GM12878 (cell line): ENCODE data around the gene IL20RA. TPM values are rescaled to one million over a fixed set of nuclear protein-coding genes. Genes with fewer than 3 reads are reported as not detected.
A peak's percentile ranks its signal among the peaks of the same experiment; 100 is the strongest.

ENCODE experiments used
- ATAC-seq: fragments of 200-7000 bp; cut with Tn5 transposase; 3 replicates; pipeline ENCODE4 v1.9.1; 2020; ENCODE audit warnings: mild to moderate bottlenecking, moderate library complexity
- BruUV-seq: library from RNA; stranded (reverse); fragments of 400-500 nt; replicated peaks from 2 replicates; lab custom pipeline; 2021; lab: Mats Ljungman, UMichigan
- CTCF ChIA-PET: fragments of 300-600 bp; sonication (Branson Sonifier 250); formaldehyde crosslinking; extraction: SDS; loops from one replicate; lab custom pipeline; 2021; ENCODE audit warnings: inconsistent platforms; lab: Yijun Ruan, JAX
- POLR2A ChIA-PET: fragments of 350-600 bp; formaldehyde crosslinking; extraction: SDS; loops from one replicate; lab custom pipeline; 2021; ENCODE audit warnings: inconsistent platforms; lab: Charles Lee
- RAD21 ChIA-PET: fragments of 300-600 bp; sonication (Branson Sonifier 250); formaldehyde crosslinking; loops from one replicate; lab custom pipeline; 2023; ENCODE audit warnings: antibody characterized with exemption; ENCODE audit not compliant: unreplicated experiment; lab: Charles Lee
- SMC1A ChIA-PET: fragments of 300-600 bp; sonication (Branson Sonifier 250); formaldehyde crosslinking; loops from one replicate; lab custom pipeline; 2023; ENCODE audit not compliant: unreplicated experiment, uncharacterized antibody; lab: Charles Lee
- DNase-seq: peaks from one replicate; pipeline ENCODE4 v3.0.0-alpha.2; 2011; ENCODE audit warnings: low read depth, low spot score
- FAIRE-seq: peaks from 3 replicates; lab custom pipeline; 2011; peaks lifted over from hg19 to GRCh38; lab: Jason Lieb, UNC
- H2AFZ ChIP-seq: 2 replicates; pipeline ENCODE4 v1.6.0; 2011; ENCODE audit warnings: low read depth, low read length, control low read depth; ENCODE audit not compliant: control insufficient read depth
- H3K27ac ChIP-seq: 2 replicates; pipeline ENCODE4 v1.5.1; 2011; ENCODE audit warnings: control low read depth; ENCODE audit not compliant: control insufficient read depth, insufficient read depth
- H3K27me3 ChIP-seq, 2 experiments: replicated peaks in 1 of 2; 2 replicates each; pipeline versions ENCODE4 v1.6.0 to v1.6.1; 2011; ENCODE audit warnings: low read length in 1 of 2; ENCODE audit not compliant: control insufficient read depth in 2 of 2, insufficient read depth in 2 of 2
- H3K36me3 ChIP-seq, 2 experiments: 2 replicates each; pipeline ENCODE4 v1.5.1; 2011; ENCODE audit warnings: low read length in 1 of 2; ENCODE audit not compliant: control insufficient read depth in 2 of 2, insufficient read depth in 2 of 2
- H3K4me1 ChIP-seq: 2 replicates; pipeline ENCODE4 v1.6.1; 2011; ENCODE audit warnings: mild to moderate bottlenecking, low read length, moderate library complexity, mixed read lengths; ENCODE audit not compliant: control insufficient read depth, insufficient read depth
- H3K4me2 ChIP-seq: 2 replicates; pipeline ENCODE4 v1.6.0; 2011; ENCODE audit warnings: control low read depth; ENCODE audit not compliant: control insufficient read depth, insufficient read depth
- H3K4me3 ChIP-seq: fragments of 200-600 bp; sonication (generic); 2 replicates; pipeline ENCODE4 v1.5.1; 2016
- H3K79me2 ChIP-seq: 2 replicates; pipeline ENCODE4 v1.6.0; 2011; ENCODE audit warnings: low read length; ENCODE audit not compliant: control insufficient read depth, insufficient read depth
- H3K9ac ChIP-seq: 2 replicates; pipeline ENCODE4 v1.8.0; 2011; ENCODE audit warnings: low read length, control low read depth, mixed read lengths; ENCODE audit not compliant: control insufficient read depth, insufficient read depth
- H3K9me3 ChIP-seq: replicated peaks from 3 replicates; pipeline ENCODE4 v1.5.1; 2011; ENCODE audit warnings: mild to moderate bottlenecking, low read length; ENCODE audit not compliant: control insufficient read depth, insufficient read depth
- H4K20me1 ChIP-seq: 2 replicates; pipeline ENCODE4 v1.6.0; 2011; ENCODE audit not compliant: control insufficient read depth, insufficient read depth
- GABPA ChIP-seq: IDR thresholded peaks from 2 replicates; pipeline ENCODE4 v1.6.1; 2014; ENCODE audit warnings: antibody characterized with exemption, low read depth, mild to moderate bottlenecking, inconsistent platforms
- PBX3 ChIP-seq: IDR thresholded peaks from 2 replicates; pipeline ENCODE4 v1.6.1; 2011; ENCODE audit warnings: mild to moderate bottlenecking, low read depth, low read length, moderate library complexity; ENCODE audit not compliant: insufficient replicate concordance
- PML ChIP-seq: IDR thresholded peaks from 2 replicates; pipeline ENCODE4 v1.6.1; 2012; ENCODE audit warnings: low read length, inconsistent platforms
- SPI1 ChIP-seq: IDR thresholded peaks from 2 replicates; pipeline ENCODE4 v1.6.1; 2011; ENCODE audit warnings: low read depth, mild to moderate bottlenecking, low read length, moderate library complexity, borderline replicate concordance; ENCODE audit not compliant: insufficient read depth
- TCF3 ChIP-seq: IDR thresholded peaks from 2 replicates; pipeline ENCODE4 v1.6.1; 2012; ENCODE audit warnings: low read depth, mild to moderate bottlenecking, low read length, borderline replicate concordance; ENCODE audit not compliant: insufficient read depth
- ZNF687 ChIP-seq: fragments of 450-650 bp; IDR thresholded peaks from 2 replicates; pipeline ENCODE4 v1.6.1; 2017; ENCODE audit warnings: mild to moderate bottlenecking, moderate library complexity
- WGBS: methylation state at CpG from one replicate; pipeline ENCODE4 v1.1.6; 2016; ENCODE audit warnings: low lambda C conversion rate; ENCODE audit not compliant: insufficient replicate concordance, insufficient coverage; ENCODE audit errors: missing lambda C conversion rate; 5-methylcytosine and 5-hydroxymethylcytosine counted together
- in situ Hi-C: fragments of 300-500 bp; cut with MboI; formaldehyde crosslinking; loops from 9 replicates; pipeline ENCODE4 v1.14.3; 2018; ENCODE audit warnings: mixed read lengths
- intact Hi-C: fragments of 100-400 bp; cut with micrococcal nuclease; formaldehyde crosslinking; loops from one replicate; pipeline ENCODE4 v1.14.2; 2022; ENCODE audit not compliant: unreplicated experiment
- polyA plus RNA-seq, 11 experiments: library from polyadenylated mRNA; depleted of rRNA in 4 of 11; unstranded in 6 of 11; stranded (reverse) in 5 of 11; fragments of >200 nt; fragmentation: Nextera tagmentation in 4 of 11; fragmentation: Illumina TruSeq in 1 of 11; extraction: Ambion mirVana in 4 of 11; extraction: Trizol in 1 of 11; gene quantifications; 1 replicate in 1 of 11; 2 replicates in 10 of 11; pipeline versions ENCODE4 v1.2.1 to v1.2.3, GENCODE V29; 2011 to 2016; ENCODE audit warnings: inconsistent platforms in 2 of 11, missing spikeins in 2 of 11, low read depth in 1 of 11
- total RNA-seq, 4 experiments: library from RNA; depleted of rRNA in 3 of 4; stranded (reverse); fragments of >200 nt in 3 of 4; fragmentation: Illumina TruSeq in 1 of 4; extraction: Trizol in 1 of 4; gene quantifications; 2 replicates each; pipeline versions ENCODE4 v1.2.1 to v1.2.3, GENCODE V29; 2013 to 2021
- TF ChIP-seq, protein P1 (sequence below): IDR thresholded peaks from 2 replicates; pipeline ENCODE4 v1.6.1; 2012; ENCODE audit warnings: low read depth, low read length, improper control_type of control experiment

The IL20RA gene
- total and polyA plus RNA-seq, 10 of the 15 experiments (the other 5 are each of a cell fraction or from before 2014, with no cell fraction given), result 0.02 to 0.16 (median 0.09) TPM; not detected in 3

GRCh38 chr6:137084090-137084489, 39.3 kb upstream of the IL20RA start:
- in situ Hi-C loops, result loop anchor here (5.0 kb wide), 1 partner anchor 333 kb away; no protein-coding TSS in a partner anchor

DNA sequence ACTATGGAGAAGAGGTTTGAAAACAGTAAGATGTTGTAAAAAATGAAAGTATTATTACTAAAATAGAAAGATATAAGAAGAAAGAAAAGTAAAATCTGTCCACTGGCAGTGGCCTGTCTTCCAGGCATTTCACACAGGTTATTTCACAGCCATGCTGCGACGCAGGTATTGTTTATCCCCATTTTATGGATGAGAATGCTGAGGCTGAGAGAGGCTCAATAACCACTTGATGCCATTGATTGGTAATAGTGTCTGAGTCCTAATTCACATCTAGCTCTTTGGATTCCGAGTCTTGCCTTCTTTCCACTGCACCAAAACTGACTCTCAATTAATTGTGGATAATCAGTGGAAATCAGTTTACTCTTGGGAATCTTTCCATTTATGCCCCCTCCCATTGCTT, 37.2 kb upstream of the IL20RA start:
- POLR2A ChIA-PET, result no interaction called here

More at GRCh38 chr6:137084090-137084489, 39.3 kb upstream of the IL20RA start:
- Histone ChIP-seq H3K27ac (no peak overlapping the region), H3K4me2 (no peak overlapping the region), H4K20me1 (no peaks in the 10 kb centered on the region), H3K9ac (no peak overlapping the region), H3K4me1 (peaks cover 24% of the 10 kb centered on the region), H3K9me3 (no peaks in the 10 kb centered on the region), H3K27me3 (no peaks in the 10 kb centered on the region), H3K36me3 (no peaks in the 10 kb centered on the region), H3K4me3 (no peak overlapping the region), H3K79me2 (no peaks in the 10 kb centered on the region), H2AFZ (no peak overlapping the region)
- WGBS, result 89% methylated on average over 4 of the region's 4 CpGs
- ChIA-PET RAD21 (interaction anchor here (1.0 to 9.3 kb wide), 9 partner anchors 8 to 621 kb away, joined by 3 to 80 read pairs (median 4); no protein-coding TSS in a partner anchor), POLR2A (interaction anchor here (1.0 kb wide), 1 partner anchor 18 kb away, joined by 3 read pairs; no protein-coding TSS in a partner anchor), CTCF (interaction anchor here (0.5 to 8.4 kb wide), 5 partner anchors 11 to 885 kb away, joined by 3 to 71 read pairs (median 4); no protein-coding TSS in a partner anchor), SMC1A (interaction anchor here (0.7 to 10.2 kb wide), 14 partner anchors 12 to 554 kb away, joined by 3 to 110 read pairs (median 4); no protein-coding TSS in a partner anchor)
- no TSS peak for BruUV-seq
- FAIRE-seq (no peak), DNase-seq (no peak)
- intact Hi-C loops, result no loop called here
- no peak for TF ChIP-seq GABPA
- TF ChIP-seq PBX3, result no peak
- TF ChIP-seq SPI1, result 0 out of 2 replicates have a peak, but pooled peaks have one; percentile 26
- TF ChIP-seq, all 136 proteins: peak for 1
- ATAC-seq, result no peak

More for the DNA sequence above, 37.2 kb upstream of the IL20RA start:
- in situ Hi-C loops (loop anchor here (5.0 kb wide), 1 partner anchor 335 kb away; no protein-coding TSS in a partner anchor), intact Hi-C loops (no loop called here)
- peaks cover 22% of the 10 kb centered on the region for H3K4me1 ChIP-seq
- H3K4me3 ChIP-seq, result no peak overlapping the region
- H4K20me1 ChIP-seq, result no peaks in the 10 kb centered on the region
- no peak overlapping the region for H3K4me2 ChIP-seq
- BruUV-seq, result no TSS peak
- CTCF ChIA-PET, result interaction anchor here (0.7 to 8.4 kb wide), 2 partner anchors 13 to 189 kb away, joined by 3 to 71 read pairs; no protein-coding TSS in a partner anchor
- SMC1A ChIA-PET, result interaction anchor here (1.1 to 10.2 kb wide), 3 partner anchors 14 to 232 kb away, joined by 4 to 110 read pairs (median 5); no protein-coding TSS in a partner anchor
- FAIRE-seq (no peak), DNase-seq (no peak), ATAC-seq (no peak)
- H2AFZ ChIP-seq, result no peak overlapping the region
- H3K9me3 ChIP-seq, result no peaks in the 10 kb centered on the region
- RAD21 ChIA-PET, result interaction anchor here (1.1 to 9.3 kb wide), 3 partner anchors 10 to 232 kb away, joined by 3 to 80 read pairs (median 4); no protein-coding TSS in a partner anchor
- H3K9ac ChIP-seq, result no peak overlapping the region
- WGBS, result 83% methylated on average over 3 of the region's 3 CpGs
- H3K27me3 ChIP-seq, result no peaks in the 10 kb centered on the region
- no peaks in the 10 kb centered on the region for H3K79me2 ChIP-seq
- H3K27ac ChIP-seq, result no peak overlapping the region
- no peaks in the 10 kb centered on the region for H3K36me3 ChIP-seq
- TF ChIP-seq ZNF687 (no peak), PML (no peak), TCF3 (no peak)
- TF ChIP-seq, protein P1, sequence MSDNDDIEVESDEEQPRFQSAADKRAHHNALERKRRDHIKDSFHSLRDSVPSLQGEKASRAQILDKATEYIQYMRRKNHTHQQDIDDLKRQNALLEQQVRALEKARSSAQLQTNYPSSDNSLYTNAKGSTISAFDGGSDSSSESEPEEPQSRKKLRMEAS, result no peak
